Neural cell (in vitro differentiated cells): Measurements from ENCODE around the gene LRP5. TPM values are rescaled to one million over a fixed set of nuclear protein-coding genes. Genes with fewer than 3 reads are reported as not detected.

ENCODE experiments used
- H2AFZ ChIP-seq: fragments of 200-600, 300-800 bp; sonication (generic), shearing (Covaris generic); 2 replicates; pipeline ENCODE4 v1.6.0; 2014; ENCODE audit warnings: low read depth, mild to moderate bottlenecking, antibody characterized with exemption, low read length, moderate library complexity
- H3F3A ChIP-seq: fragments of 200-600 bp; shearing (Covaris generic); 2 replicates; pipeline ENCODE4 v1.6.1; 2016; ENCODE audit warnings: mild to moderate bottlenecking, moderate library complexity, mixed read lengths, antibody characterized with exemption, low read length; ENCODE audit not compliant: insufficient read depth, poor library complexity, severe bottlenecking
- H3K27ac ChIP-seq: fragments of 200-600, 300-800 bp; sonication (generic), shearing (Covaris generic); 2 replicates; pipeline ENCODE4 v1.5.1; 2014; ENCODE audit warnings: mild to moderate bottlenecking, low read length, moderate library complexity
- H3K27me3 ChIP-seq: fragments of 300-800, 200-600 bp; sonication (generic), shearing (Covaris generic); 2 replicates; pipeline ENCODE4 v1.6.0; 2014; ENCODE audit warnings: mild to moderate bottlenecking, low read depth, low read length, moderate library complexity; ENCODE audit not compliant: insufficient read depth
- H3K36me3 ChIP-seq: fragments of 300-800, 200-600 bp; sonication (generic), shearing (Covaris generic); 2 replicates; pipeline ENCODE4 v1.5.1; 2014; ENCODE audit warnings: mild to moderate bottlenecking, antibody characterized with exemption, low read length, moderate library complexity; ENCODE audit not compliant: insufficient read depth
- H3K4me2 ChIP-seq: fragments of 300-800, 200-600 bp; sonication (generic), shearing (Covaris generic); 2 replicates; pipeline ENCODE4 v1.6.0; 2014; ENCODE audit warnings: mild to moderate bottlenecking, low read length
- H3K4me3 ChIP-seq: fragments of 300-800, 200-600 bp; sonication (generic), shearing (Covaris generic); 2 replicates; pipeline ENCODE4 v1.5.1; 2014; ENCODE audit warnings: mild to moderate bottlenecking, low read length, moderate library complexity
- H3K79me2 ChIP-seq: fragments of 200-600 bp; shearing (Covaris generic); replicated peaks from 2 replicates; pipeline ENCODE4 v1.6.0; 2014; ENCODE audit warnings: mild to moderate bottlenecking, low read length, moderate library complexity; ENCODE audit not compliant: insufficient read depth
- H3K9ac ChIP-seq: fragments of 300-800, 200-600 bp; sonication (generic), shearing (Covaris generic); 2 replicates; pipeline ENCODE4 v1.6.1; 2016; ENCODE audit warnings: mild to moderate bottlenecking, low read length, mixed read lengths
- H3K9me2 ChIP-seq: fragments of 200-600 bp; shearing (Covaris generic); 2 replicates; pipeline ENCODE4 v1.6.1; 2016; ENCODE audit warnings: mild to moderate bottlenecking, low read length, mixed read lengths; ENCODE audit not compliant: insufficient read depth
- H3K9me3 ChIP-seq: fragments of 200-600, 300-800 bp; sonication (generic), shearing (Covaris generic); 2 replicates; pipeline ENCODE4 v1.6.1; 2016; ENCODE audit warnings: mild to moderate bottlenecking, mixed run types, low read length, moderate library complexity, mixed read lengths
- H4K20me1 ChIP-seq: fragments of 200-600 bp; shearing (Covaris generic); 2 replicates; pipeline ENCODE4 v1.6.1; 2016; ENCODE audit warnings: mild to moderate bottlenecking, mixed run types; ENCODE audit not compliant: insufficient read depth
- EP300 ChIP-seq: fragments of 450-650 bp; conservative IDR thresholded peaks from 2 replicates; pipeline ENCODE4 v1.6.1; 2014; ENCODE audit warnings: antibody characterized with exemption, mild to moderate bottlenecking, moderate library complexity; ENCODE audit not compliant: poor library complexity, severe bottlenecking
- EZH2 ChIP-seq: fragments of 200-600, 300-800 bp; shearing (Covaris generic), sonication (generic); IDR thresholded peaks from 2 replicates; pipeline ENCODE4 v1.6.1; 2014; ENCODE audit warnings: antibody characterized with exemption, low read length, borderline replicate concordance, mild to moderate bottlenecking; ENCODE audit not compliant: insufficient read depth, poor library complexity, severe bottlenecking
- MXI1 ChIP-seq: fragments of 450-650 bp; conservative IDR thresholded peaks from 2 replicates; pipeline ENCODE4 v1.6.1; 2014; ENCODE audit warnings: antibody characterized with exemption, mild to moderate bottlenecking; ENCODE audit not compliant: poor library complexity, severe bottlenecking
- POLR2AphosphoS5 ChIP-seq: IDR thresholded peaks from 2 replicates; pipeline ENCODE4 v1.6.1; 2012
- RAD21 ChIP-seq: fragments of 450-650 bp; conservative IDR thresholded peaks from 2 replicates; pipeline ENCODE4 v1.6.1; 2014; ENCODE audit warnings: antibody characterized with exemption, mild to moderate bottlenecking, moderate library complexity
- SMC3 ChIP-seq: fragments of 450-650 bp; conservative IDR thresholded peaks from 2 replicates; pipeline ENCODE4 v1.6.1; 2014; ENCODE audit warnings: antibody characterized with exemption, mild to moderate bottlenecking, moderate library complexity; ENCODE audit not compliant: poor library complexity
- TAF1 ChIP-seq: IDR thresholded peaks from 2 replicates; pipeline ENCODE4 v1.6.1; 2012; ENCODE audit warnings: low read depth
- polyA plus RNA-seq: library from polyadenylated mRNA; depleted of rRNA; stranded (reverse); fragments of >200 nt; gene quantifications from 2 replicates; pipeline ENCODE4 v1.2.3, GENCODE V29; 2014
- TF ChIP-seq, protein P1 (sequence below): fragments of 450-650 bp; IDR thresholded peaks from 2 replicates; pipeline ENCODE4 v1.5.1; 2014; ENCODE audit warnings: antibody characterized with exemption, mild to moderate bottlenecking, moderate library complexity; ENCODE audit not compliant: poor library complexity, severe bottlenecking
- TF ChIP-seq, protein P2 (sequence below): IDR thresholded peaks from 2 replicates; pipeline ENCODE4 v1.6.1; 2012; ENCODE audit warnings: borderline replicate concordance

The LRP5 gene
- polyA plus RNA-seq, 1 donor from 2014 or later, result 3.0 TPM

DNA sequence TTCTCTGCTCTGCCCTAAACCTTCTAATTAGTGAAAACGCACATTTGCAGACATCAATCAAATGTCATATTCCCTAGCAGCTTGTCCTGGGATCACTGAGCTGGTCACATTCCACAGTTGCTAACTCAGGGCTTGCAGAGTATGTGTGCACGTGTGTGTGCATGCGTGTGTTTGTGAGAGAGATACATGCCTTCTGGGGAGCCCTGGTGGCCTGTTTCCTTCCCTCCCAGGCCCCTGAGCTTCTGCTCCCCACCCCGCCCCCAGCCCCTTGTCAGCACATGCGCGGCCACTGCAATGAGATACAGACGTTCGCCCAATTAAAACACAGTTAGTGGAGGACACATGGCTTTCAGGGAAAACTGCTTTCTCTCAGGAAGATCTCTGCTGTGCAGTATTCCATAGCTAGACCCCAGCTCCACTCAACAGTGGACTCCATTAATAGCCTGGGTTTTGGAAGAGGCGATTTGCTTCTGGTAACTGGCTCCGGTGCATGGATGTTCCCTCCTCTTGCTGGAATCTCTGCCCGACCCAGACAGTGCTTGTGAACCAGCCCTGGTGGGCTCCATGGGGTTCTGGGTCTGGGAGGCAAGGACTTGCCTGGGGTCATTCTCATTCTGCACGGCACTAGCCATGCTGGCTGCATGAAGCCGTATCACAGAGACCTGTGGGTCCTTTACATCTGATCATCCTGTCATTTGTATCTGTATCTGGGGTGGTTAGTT lies 17.7 kb downstream of the LRP5 start:
- H3F3A ChIP-seq, result no peaks in the 10 kb centered on the region
- no peak overlapping the region for H3K4me3 ChIP-seq
- H3K9me2 ChIP-seq, result no peaks in the 10 kb centered on the region
- H3K27me3 ChIP-seq, result no peaks in the 10 kb centered on the region
- no peaks in the 10 kb centered on the region for H4K20me1 ChIP-seq
- no peak for TF ChIP-seq RAD21
- TF ChIP-seq POLR2AphosphoS5, result no peak
- TF ChIP-seq, protein P1, sequence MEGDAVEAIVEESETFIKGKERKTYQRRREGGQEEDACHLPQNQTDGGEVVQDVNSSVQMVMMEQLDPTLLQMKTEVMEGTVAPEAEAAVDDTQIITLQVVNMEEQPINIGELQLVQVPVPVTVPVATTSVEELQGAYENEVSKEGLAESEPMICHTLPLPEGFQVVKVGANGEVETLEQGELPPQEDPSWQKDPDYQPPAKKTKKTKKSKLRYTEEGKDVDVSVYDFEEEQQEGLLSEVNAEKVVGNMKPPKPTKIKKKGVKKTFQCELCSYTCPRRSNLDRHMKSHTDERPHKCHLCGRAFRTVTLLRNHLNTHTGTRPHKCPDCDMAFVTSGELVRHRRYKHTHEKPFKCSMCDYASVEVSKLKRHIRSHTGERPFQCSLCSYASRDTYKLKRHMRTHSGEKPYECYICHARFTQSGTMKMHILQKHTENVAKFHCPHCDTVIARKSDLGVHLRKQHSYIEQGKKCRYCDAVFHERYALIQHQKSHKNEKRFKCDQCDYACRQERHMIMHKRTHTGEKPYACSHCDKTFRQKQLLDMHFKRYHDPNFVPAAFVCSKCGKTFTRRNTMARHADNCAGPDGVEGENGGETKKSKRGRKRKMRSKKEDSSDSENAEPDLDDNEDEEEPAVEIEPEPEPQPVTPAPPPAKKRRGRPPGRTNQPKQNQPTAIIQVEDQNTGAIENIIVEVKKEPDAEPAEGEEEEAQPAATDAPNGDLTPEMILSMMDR, result no peak
- TF ChIP-seq MXI1, result no peak
- TF ChIP-seq EP300, result no peak
- TF ChIP-seq, protein P2, sequence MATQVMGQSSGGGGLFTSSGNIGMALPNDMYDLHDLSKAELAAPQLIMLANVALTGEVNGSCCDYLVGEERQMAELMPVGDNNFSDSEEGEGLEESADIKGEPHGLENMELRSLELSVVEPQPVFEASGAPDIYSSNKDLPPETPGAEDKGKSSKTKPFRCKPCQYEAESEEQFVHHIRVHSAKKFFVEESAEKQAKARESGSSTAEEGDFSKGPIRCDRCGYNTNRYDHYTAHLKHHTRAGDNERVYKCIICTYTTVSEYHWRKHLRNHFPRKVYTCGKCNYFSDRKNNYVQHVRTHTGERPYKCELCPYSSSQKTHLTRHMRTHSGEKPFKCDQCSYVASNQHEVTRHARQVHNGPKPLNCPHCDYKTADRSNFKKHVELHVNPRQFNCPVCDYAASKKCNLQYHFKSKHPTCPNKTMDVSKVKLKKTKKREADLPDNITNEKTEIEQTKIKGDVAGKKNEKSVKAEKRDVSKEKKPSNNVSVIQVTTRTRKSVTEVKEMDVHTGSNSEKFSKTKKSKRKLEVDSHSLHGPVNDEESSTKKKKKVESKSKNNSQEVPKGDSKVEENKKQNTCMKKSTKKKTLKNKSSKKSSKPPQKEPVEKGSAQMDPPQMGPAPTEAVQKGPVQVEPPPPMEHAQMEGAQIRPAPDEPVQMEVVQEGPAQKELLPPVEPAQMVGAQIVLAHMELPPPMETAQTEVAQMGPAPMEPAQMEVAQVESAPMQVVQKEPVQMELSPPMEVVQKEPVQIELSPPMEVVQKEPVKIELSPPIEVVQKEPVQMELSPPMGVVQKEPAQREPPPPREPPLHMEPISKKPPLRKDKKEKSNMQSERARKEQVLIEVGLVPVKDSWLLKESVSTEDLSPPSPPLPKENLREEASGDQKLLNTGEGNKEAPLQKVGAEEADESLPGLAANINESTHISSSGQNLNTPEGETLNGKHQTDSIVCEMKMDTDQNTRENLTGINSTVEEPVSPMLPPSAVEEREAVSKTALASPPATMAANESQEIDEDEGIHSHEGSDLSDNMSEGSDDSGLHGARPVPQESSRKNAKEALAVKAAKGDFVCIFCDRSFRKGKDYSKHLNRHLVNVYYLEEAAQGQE, result no peak
- TF ChIP-seq EZH2, result no peak
- no peak for TF ChIP-seq TAF1
- no peak for TF ChIP-seq SMC3
- H3K79me2 ChIP-seq, result peaks cover 2% of the 10 kb centered on the region
- no peaks in the 10 kb centered on the region for H3K36me3 ChIP-seq
- H3K27ac ChIP-seq, result no peak overlapping the region
- H3K4me2 ChIP-seq, result no peak overlapping the region
- H3K9ac ChIP-seq, result no peak overlapping the region
- H2AFZ ChIP-seq, result no peak overlapping the region
- no peaks in the 10 kb centered on the region for H3K9me3 ChIP-seq

DNA sequence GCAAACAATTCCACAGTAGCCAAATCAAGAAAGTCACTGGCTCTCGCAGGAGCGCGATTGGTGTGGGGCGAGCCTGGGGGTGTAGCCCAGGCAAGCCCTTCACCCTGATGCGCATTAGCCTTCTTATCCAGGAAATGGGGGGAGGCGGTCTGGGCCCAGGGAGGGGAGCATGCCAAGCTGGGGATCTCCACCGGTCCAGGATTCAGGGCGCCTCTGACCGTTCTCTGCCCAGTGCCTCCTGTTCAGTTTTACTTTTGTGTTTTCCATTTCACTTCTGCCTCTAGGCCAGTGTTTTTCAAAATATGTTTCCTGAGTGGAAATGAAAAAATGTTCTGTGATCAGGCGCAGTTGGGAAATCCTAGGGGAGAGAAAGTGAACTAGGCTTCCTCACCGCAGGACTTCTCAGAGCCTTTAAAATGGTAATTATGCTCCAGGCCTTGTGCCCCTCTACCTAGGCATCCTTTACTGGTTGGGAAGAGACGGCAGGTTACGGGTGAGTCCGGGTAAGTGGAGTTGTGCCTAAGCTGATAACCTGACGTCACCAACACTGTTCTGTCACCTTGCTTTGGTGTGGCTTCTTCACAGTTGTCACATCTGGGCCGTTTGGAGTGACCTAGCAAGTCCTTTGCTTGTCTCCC lies 18.4 kb downstream of the LRP5 start:
- H3F3A ChIP-seq, result no peaks in the 10 kb centered on the region
- no peaks in the 10 kb centered on the region for H3K9me3 ChIP-seq
- H3K27me3 ChIP-seq, result no peaks in the 10 kb centered on the region
- H2AFZ ChIP-seq, result no peak overlapping the region
- H4K20me1 ChIP-seq, result no peaks in the 10 kb centered on the region
- H3K79me2 ChIP-seq, result peaks cover 2% of the 10 kb centered on the region
- no peaks in the 10 kb centered on the region for H3K36me3 ChIP-seq
- no peak overlapping the region for H3K9ac ChIP-seq
- H3K27ac ChIP-seq, result no peak overlapping the region
- H3K9me2 ChIP-seq, result no peaks in the 10 kb centered on the region
- TF ChIP-seq EP300 (no peak), EZH2 (no peak), POLR2AphosphoS5 (no peak), RAD21 (no peak)
- TF ChIP-seq, protein P1, result no peak
- H3K4me3 ChIP-seq, result no peak overlapping the region
- H3K4me2 ChIP-seq, result no peak overlapping the region
